Measurements from ENCODE around the gene IFNK. TPM values are rescaled to one million over a fixed set of nuclear protein-coding genes. Genes with fewer than 3 reads are reported as not detected.

IFNK gene
- total and polyA plus RNA-seq, 5 experiments from 2014 or later, result not detected

GRCh38 chr9:27534131-27534530 lies 10.0 kb downstream of the IFNK start:
- POLR2A ChIA-PET, result no interaction called here
- H3K9me3 Mint-ChIP-seq, result no peaks in the 10 kb centered on the region
- H3K4me3 Mint-ChIP-seq, result no peak overlapping the region
- DNase-seq (no peak), ATAC-seq (no peak)
- peaks cover 0 to 13% (median 3%) of the 10 kb centered on the region in 4 donors for H3K4me1 Mint-ChIP-seq
- no peak overlapping the region for H3K27ac Mint-ChIP-seq
- H3K27me3 Mint-ChIP-seq, result no peaks in the 10 kb centered on the region
- H3K36me3 Mint-ChIP-seq, result peaks cover 0 to 21% (median 1%) of the 10 kb centered on the region in 3 donors

DNA sequence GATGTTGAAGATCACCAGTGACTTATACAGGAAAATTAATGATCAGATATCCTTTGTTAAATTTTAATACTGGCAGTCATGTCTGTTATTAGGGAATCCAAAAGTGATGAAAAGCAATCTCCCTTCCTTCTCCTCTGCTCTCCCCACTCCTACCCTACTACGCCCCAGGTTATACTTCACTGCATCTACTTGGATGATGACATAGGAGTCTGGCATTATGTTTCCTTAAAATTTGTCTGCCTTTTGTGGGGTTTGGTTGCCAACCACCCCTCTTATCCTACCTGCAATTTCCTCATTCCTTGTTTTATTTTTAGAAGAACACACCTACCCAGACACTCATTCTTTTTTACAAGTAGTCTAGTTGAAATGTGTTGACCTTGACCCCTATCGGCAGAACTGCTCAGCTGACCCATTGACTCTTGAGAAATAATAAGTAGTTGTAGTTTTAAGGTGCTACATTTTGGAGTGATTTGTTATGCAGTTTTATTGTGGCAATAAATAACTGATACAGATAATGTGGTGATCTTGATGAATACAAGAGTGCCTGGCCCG lies 10.6 kb downstream of the IFNK start:
- peaks cover 0 to 21% (median 1%) of the 10 kb centered on the region in 3 donors for H3K36me3 Mint-ChIP-seq
- no peaks in the 10 kb centered on the region for H3K27me3 Mint-ChIP-seq
- H3K27ac Mint-ChIP-seq, result no peak overlapping the region
- H3K9me3 Mint-ChIP-seq, result no peaks in the 10 kb centered on the region
- no peak overlapping the region for H3K4me3 Mint-ChIP-seq
- H3K4me1 Mint-ChIP-seq, result peaks cover 0 to 11% (median 2%) of the 10 kb centered on the region in 4 donors
- DNase-seq (no peak), ATAC-seq (no peak)
- POLR2A ChIA-PET, result no interaction called here

GRCh38 chr9:27535701-27536118 lies 11.6 kb downstream of the IFNK start:
- Mint-ChIP-seq H3K4me3 (no peak overlapping the region), H3K4me1 (peaks cover 0 to 9% (median under 1%) of the 10 kb centered on the region in 4 donors), H3K27ac (peak overlapping the region in 1 of 10 donors; percentile 77), H3K27me3 (no peaks in the 10 kb centered on the region), H3K9me3 (no peaks in the 10 kb centered on the region), H3K36me3 (peaks cover 0 to 21% (median 1%) of the 10 kb centered on the region in 3 donors)
- POLR2A ChIA-PET, result no interaction called here
- DNase-seq, result no peak
- ATAC-seq, result no peak

- H3K27ac Mint-ChIP-seq, result peak overlapping the region in 1 of 10 donors; percentile 77
- no peak overlapping the region for H3K4me3 Mint-ChIP-seq
- ATAC-seq (no peak), DNase-seq (no peak)
- H3K36me3 Mint-ChIP-seq, result peaks cover 0 to 23% (median 5%) of the 10 kb centered on the region in 3 donors
- no peaks in the 10 kb centered on the region for H3K9me3 Mint-ChIP-seq
- peaks cover 0 to 9% (median under 1%) of the 10 kb centered on the region in 4 donors for H3K4me1 Mint-ChIP-seq
- no peaks in the 10 kb centered on the region for H3K27me3 Mint-ChIP-seq
- POLR2A ChIA-PET, result no interaction called here
Observed at GRCh38 chr9:27536168-27536567, 12.1 kb downstream of the IFNK start.

DNA sequence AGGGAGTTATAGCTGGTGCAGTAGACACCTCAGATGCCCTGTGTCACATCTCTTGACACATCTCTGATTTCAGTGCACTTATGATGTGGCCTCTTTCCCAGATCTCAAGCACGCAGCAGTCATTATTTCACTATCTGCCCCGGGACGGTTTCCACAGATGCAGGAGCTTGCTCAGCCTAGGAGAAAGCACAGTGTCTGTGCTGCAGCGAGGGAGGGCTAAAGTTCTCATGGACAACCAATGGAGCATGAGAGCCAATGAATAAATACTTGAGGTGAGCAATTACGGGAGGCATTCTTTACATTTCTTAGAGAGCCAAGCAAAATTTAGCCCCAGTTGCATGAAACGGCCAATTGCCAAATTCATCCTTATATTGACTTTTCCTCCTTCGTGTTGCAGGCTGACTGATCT lies 12.9 kb downstream of the IFNK start:
- H3K9me3 Mint-ChIP-seq, result no peaks in the 10 kb centered on the region
- H3K4me1 Mint-ChIP-seq, result peaks cover 0 to 9% (median under 1%) of the 10 kb centered on the region in 4 donors
- H3K4me3 Mint-ChIP-seq, result no peak overlapping the region
- POLR2A ChIA-PET, result no interaction called here
- H3K36me3 Mint-ChIP-seq, result peaks cover 0 to 28% (median 10%) of the 10 kb centered on the region in 3 donors
- ATAC-seq, result no peak
- no peak for DNase-seq
- no peaks in the 10 kb centered on the region for H3K27me3 Mint-ChIP-seq
- H3K27ac Mint-ChIP-seq, result no peak overlapping the region

GRCh38 chr9:27537756-27538155 lies 13.7 kb downstream of the IFNK start:
- no peak overlapping the region for H3K4me3 Mint-ChIP-seq
- H3K4me1 Mint-ChIP-seq, result peaks cover 0 to 9% (median under 1%) of the 10 kb centered on the region in 4 donors
- no peaks in the 10 kb centered on the region for H3K27me3 Mint-ChIP-seq
- DNase-seq (no peak), ATAC-seq (no peak)
- H3K9me3 Mint-ChIP-seq, result no peaks in the 10 kb centered on the region
- no peak overlapping the region for H3K27ac Mint-ChIP-seq
- POLR2A ChIA-PET, result no interaction called here
- peaks cover 0 to 35% (median 13%) of the 10 kb centered on the region in 3 donors for H3K36me3 Mint-ChIP-seq

DNA sequence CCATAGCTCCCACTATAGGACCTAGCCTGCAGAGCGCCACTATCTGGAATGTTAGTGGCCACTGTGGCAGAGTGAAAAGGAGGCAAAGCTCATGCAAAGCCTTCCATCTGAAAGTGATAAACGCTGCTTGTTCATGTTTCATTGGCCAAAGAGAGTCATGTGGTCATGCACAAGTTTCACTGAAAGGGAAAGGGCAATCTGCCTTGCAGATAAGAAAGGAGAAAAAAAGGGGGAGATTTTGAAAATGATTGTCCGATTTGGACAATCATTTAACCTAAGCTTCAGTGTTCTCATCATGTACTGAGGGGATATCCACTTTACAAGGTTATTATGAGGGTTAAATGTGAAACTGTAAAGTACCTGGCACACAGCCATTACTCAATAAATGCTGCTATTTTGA lies 14.6 kb downstream of the IFNK start:
- POLR2A ChIA-PET, result no interaction called here
- DNase-seq, result no peak
- ATAC-seq, result no peak
- Mint-ChIP-seq H3K4me3 (no peak overlapping the region), H3K4me1 (peaks cover 0 to 7% (median under 1%) of the 10 kb centered on the region in 4 donors), H3K36me3 (peaks cover 0 to 42% (median 13%) of the 10 kb centered on the region in 3 donors), H3K9me3 (no peaks in the 10 kb centered on the region), H3K27me3 (no peaks in the 10 kb centered on the region), H3K27ac (peak overlapping the region in 1 of 10 donors; percentile 61)

- Mint-ChIP-seq H3K4me1 (peaks cover 0 to 2% (median 0%) of the 10 kb centered on the region in 4 donors), H3K36me3 (peaks cover 0 to 48% (median 22%) of the 10 kb centered on the region in 3 donors), H3K4me3 (no peak overlapping the region), H3K9me3 (peaks cover 0 to 2% (median 0%) of the 10 kb centered on the region in 9 donors), H3K27me3 (no peaks in the 10 kb centered on the region), H3K27ac (peak overlapping the region in 1 of 10 donors; percentile 56)
- DNase-seq (no peak), ATAC-seq (no peak)
- POLR2A ChIA-PET, result no interaction called here
Observed at GRCh38 chr9:27539479-27540441, 15.7 kb downstream of the IFNK start.

DNA sequence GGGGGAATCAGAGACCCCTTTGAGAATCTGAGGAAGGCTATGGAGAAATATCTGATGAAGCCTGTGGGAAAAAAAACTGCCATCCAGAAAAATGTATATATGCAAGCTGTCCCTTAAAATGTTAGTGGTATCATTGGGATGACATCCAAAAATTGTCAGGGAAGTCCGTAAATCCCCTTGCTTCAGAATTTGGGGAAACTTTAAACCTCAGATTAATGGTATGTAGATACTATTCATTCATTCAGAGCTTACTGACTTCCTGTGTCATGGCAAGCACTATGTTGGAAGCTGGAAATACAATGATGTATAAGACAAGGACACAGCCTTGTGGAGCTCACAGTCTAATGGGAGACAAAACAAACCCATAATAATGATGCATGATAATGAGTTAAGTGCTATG lies 16.4 kb downstream of the IFNK start:
- ATAC-seq, result no peak
- H3K4me1 Mint-ChIP-seq, result no peaks in the 10 kb centered on the region
- H3K27ac Mint-ChIP-seq, result no peak overlapping the region
- peaks cover 0 to 51% (median 22%) of the 10 kb centered on the region in 3 donors for H3K36me3 Mint-ChIP-seq
- peaks cover 0 to 2% (median 0%) of the 10 kb centered on the region in 9 donors for H3K9me3 Mint-ChIP-seq
- POLR2A ChIA-PET, result no interaction called here
- no peak for DNase-seq
- no peak overlapping the region for H3K4me3 Mint-ChIP-seq
- no peaks in the 10 kb centered on the region for H3K27me3 Mint-ChIP-seq

- Mint-ChIP-seq H3K36me3 (peaks cover 0 to 50% (median 20%) of the 10 kb centered on the region in 3 donors), H3K27ac (peak overlapping the region in 1 of 10 donors; percentile 31), H3K4me1 (no peaks in the 10 kb centered on the region), H3K9me3 (peaks cover 0 to 2% (median 0%) of the 10 kb centered on the region in 9 donors), H3K4me3 (no peak overlapping the region), H3K27me3 (no peaks in the 10 kb centered on the region)
- POLR2A ChIA-PET, result no interaction called here
- no peak for ATAC-seq
- DNase-seq, result no peak
Observed at GRCh38 chr9:27541740-27542139, 17.6 kb downstream of the IFNK start.

- H3K9me3 Mint-ChIP-seq, result peaks cover 0 to 2% (median 0%) of the 10 kb centered on the region in 9 donors
- DNase-seq, result no peak
- ATAC-seq, result no peak
- no peaks in the 10 kb centered on the region for H3K27me3 Mint-ChIP-seq
- POLR2A ChIA-PET, result interaction anchor here (0.8 kb wide), 1 partner anchor 38 kb away, joined by 3 read pairs; no protein-coding TSS in a partner anchor
- H3K4me3 Mint-ChIP-seq, result no peak overlapping the region
- no peaks in the 10 kb centered on the region for H3K4me1 Mint-ChIP-seq
- no peak overlapping the region for H3K27ac Mint-ChIP-seq
- peaks cover 0 to 54% (median 20%) of the 10 kb centered on the region in 3 donors for H3K36me3 Mint-ChIP-seq
Observed at GRCh38 chr9:27542508-27542907, 18.4 kb downstream of the IFNK start.

DNA sequence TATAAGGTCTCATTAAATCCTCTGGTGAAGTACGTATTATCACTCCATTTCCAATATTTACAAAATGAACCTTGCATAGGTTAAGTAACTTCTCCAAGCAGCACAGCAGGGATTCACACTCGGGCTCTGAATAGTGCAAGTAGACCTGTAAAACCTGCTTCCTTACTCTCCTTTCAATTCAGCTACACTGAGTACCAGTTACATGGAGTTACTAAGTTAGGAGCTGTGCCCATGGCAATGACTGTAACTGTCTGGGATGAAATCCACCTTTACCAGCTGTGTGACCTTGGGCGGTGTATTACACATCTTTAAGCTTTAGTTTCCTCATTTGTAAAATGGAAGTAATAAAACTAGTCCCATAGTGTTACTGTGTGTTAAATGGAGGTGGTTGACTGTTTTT lies 21.4 kb downstream of the IFNK start:
- H3K27me3 Mint-ChIP-seq, result no peaks in the 10 kb centered on the region
- peaks cover 0 to 68% (median 24%) of the 10 kb centered on the region in 3 donors for H3K36me3 Mint-ChIP-seq
- no peak for ATAC-seq
- H3K4me3 Mint-ChIP-seq, result no peak overlapping the region
- no peak overlapping the region for H3K27ac Mint-ChIP-seq
- DNase-seq, result no peak
- no peaks in the 10 kb centered on the region for H3K4me1 Mint-ChIP-seq
- peaks cover 0 to 2% (median 0%) of the 10 kb centered on the region in 9 donors for H3K9me3 Mint-ChIP-seq
- POLR2A ChIA-PET, result no interaction called here

Data from naive thymus-derived CD8-positive, alpha-beta T cell (primary cell).